ENCODE data around the gene MGLL.

The MGLL gene

DNA sequence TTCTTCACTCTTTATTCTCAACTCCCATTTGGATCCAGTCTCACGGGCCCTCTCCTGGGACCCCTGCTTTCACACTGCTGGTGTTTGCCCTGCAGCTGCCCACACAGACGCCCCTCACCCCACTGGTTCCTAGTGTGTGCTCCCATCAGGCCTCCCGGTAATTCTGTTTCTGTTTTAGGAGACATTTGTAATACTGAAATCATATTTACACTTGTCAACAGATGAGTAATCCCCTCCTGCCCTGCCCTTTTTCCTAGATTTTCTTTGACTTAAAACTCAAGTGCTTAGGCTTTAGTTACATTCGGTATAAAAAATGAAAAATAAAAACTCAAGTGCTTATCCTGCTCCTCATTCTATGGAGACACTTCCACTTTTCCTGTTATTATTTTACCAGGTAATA, 167.9 kb downstream of the MGLL start:
- DNase-seq (ENCODE audit: low spot score): no peak

DNA sequence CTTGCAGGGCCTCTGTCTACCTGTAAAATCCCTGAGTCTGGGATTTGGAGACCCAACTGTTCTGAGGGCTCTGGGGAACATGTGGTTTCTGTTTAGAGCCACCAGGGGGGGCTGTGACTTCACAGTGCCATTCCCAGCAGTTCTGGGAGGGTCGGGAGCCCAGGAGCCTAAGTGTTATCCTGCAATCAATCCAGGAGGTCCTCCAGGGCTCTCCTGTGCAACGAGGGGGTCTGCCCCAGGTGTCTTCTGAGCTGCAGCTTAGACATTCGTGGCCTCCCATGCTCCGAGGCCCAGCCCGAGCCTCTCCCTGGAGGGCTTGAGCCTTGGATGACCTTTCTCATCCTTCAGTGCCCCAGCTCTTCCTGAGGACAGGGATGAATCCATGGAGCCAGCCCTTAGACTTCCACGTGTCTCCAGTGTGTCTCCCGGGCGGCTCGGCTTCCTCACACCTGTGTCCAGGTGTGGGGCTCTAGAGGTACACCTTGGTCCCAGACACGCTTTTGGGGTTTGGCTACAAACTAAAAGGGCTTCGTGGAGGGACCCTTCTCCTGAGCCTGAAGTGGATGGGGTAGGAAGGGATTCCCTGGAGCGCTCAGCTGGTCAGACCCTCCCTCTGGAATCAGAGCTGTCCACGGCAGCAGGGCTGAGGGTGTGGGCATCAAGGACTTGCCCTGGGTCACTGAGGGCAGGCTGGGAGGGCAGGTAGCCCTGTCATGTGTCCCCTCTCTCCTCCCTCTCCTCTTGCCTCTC, 169.9 kb downstream of the MGLL start:
- DNase-seq (ENCODE audit: low spot score): peak; percentile 81

DNA sequence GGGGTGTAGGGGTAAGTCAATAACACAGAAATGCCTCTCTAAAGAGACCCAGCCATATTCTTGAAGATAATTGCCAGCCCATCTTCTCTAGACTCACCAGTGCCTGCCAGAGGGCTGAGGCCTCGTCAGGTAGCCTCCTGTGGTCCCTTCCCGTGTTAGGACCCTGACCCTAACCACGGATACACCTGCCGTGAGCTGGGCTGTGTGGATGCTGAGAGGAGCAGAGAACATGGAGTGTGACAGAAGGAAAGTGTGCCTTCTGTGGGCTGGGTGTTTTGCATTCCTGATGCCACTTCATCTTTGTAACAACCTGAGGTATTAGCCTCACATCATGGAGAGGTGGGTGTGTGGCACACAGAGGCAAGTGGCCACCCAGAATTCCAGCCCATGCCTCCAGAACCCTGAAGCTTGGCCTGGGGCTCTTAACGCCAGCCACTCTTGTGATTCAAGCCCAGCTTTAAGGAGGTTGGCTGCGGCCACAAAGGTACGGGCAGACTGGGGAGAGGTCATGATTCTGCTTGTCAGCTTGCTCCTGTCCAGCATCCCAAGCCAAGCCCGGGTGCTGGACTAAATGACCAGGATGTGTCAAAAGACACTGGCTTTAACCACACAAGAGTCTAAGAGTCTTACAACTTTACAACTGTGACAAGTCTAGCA, 170.7 kb downstream of the MGLL start:
- DNase-seq (ENCODE audit: low spot score): no peak

DNA sequence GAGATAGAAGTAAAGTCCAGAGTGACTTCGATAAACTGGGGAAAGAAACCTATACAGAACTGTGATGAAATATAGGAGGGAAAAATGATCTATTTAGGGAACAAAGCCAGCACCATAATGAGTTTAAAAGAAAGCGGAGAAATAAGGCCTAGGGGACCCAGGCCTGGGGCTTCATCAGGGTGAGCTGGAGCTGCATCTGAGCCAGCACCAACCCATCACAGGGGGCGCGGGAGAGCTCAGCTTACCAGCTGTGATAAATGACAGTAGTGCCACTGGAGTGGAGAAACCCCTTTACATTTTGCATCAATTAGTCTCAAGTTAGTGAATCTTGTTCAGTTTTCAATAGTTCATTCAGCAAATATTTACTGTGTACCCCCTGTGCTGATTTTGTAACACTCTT, 172.1 kb downstream of the MGLL start:
- no peak for DNase-seq (ENCODE audit: low spot score)

DNA sequence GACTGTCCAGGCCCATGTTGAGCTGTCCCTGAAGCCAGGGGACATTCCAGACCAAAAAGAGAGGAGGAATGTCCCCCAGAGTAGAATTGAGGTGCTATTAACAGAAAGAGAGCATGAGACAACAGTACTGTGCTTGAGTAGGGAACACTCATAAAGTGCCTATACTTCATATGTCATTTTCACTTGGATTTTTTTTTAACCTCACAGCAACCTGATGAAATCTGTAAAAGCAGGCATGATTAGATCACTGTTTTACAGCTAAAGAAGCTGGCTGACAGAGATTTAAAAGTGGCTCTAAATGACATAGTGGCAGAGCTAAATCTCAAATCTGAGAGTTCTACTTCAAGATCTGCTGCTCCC, 174.5 kb downstream of the MGLL start:
- DNase-seq (ENCODE audit: low spot score): no peak

DNA sequence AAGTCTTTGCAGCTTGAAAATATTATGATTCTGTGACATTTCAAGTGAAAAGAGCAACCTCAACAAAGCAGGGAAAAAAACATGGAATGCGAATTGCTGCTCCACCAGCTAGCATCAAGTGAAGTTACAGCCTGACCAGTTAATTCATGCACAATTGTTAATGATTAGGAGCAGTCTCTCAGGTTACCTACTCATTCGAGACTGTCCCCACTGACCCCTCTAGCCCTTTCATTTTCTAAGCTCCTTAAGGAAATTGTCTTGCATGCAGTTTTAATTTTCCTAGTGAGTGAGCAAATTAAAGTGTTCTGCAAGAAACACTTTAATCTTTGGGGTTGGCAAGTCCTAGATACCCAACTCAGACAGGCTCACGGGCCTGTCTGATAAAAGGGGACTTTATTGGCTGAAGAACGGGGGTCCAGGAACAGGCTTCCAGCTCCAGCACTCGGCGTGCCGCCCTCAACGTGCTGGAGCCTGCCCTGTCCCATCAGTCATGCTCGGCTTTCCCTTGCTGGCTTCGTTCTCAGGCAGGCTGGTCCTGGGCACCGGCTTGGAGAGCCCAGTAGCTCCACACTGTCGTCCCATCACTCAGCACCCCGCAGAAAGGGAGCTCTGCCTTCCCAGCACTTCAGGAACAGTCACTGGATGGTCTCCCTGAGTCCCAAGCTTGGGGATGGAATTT, 175.0 kb downstream of the MGLL start:
- no peak for DNase-seq (ENCODE audit: low spot score)

DNA sequence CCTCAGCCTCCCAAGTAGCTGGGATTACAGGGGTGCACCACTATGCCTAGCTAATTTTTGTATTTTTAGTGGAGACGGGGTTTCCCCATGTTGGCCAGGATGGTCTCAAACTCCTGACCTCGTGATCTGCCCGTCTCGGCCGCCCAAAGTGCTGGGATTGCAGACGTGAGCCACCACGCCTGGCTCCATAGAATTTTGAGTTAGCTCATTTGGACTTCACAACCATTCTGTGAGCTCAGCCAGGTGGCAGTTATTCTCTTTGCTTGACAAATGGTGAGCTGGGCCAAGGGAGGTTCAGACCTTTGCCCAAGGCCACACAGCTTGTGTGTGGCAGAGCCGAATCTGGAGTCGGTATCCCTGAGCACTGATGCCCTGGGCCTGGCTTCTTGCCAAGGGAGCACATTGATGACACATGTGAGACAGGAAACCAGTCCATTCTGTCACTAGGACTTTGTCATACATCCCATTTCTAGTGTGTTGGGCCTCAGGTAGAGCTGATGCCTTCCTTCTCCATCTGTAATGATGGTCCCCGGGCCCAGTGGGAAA, 175.7 kb downstream of the MGLL start:
- peak; percentile 32 for DNase-seq (ENCODE audit: low spot score)

DNA sequence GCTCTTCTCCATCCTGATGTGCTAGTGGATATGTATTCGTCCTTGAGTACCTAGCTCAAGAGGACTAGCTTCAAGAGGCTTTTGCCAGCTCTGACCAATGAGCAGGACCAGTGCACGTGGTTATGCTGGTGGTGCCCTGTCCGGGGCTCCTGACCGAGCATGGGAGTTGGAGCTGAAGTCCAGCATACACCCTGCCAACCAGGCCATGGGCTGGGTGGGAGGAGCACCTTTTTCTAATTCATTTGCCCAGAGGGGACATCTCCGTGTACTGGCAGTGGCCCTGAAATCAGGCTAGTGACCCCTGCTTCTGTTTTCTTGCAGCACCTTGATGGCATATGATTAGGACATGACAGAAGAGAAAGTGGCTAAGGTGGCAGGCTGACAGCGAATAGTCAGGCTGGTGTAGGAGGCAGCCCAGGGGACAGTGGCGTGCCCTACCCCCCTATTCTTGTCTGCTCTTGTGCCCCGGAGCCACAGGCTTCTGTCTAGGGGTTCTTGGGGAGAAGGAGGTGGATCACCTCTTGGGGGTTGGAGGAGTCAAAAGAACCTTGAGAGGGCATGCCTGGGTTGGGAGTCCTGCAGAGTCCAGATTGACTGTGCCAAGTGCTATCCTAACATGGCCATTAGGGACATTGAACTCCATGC, 176.8 kb downstream of the MGLL start:
- no peak for DNase-seq (ENCODE audit: low spot score)

DNA sequence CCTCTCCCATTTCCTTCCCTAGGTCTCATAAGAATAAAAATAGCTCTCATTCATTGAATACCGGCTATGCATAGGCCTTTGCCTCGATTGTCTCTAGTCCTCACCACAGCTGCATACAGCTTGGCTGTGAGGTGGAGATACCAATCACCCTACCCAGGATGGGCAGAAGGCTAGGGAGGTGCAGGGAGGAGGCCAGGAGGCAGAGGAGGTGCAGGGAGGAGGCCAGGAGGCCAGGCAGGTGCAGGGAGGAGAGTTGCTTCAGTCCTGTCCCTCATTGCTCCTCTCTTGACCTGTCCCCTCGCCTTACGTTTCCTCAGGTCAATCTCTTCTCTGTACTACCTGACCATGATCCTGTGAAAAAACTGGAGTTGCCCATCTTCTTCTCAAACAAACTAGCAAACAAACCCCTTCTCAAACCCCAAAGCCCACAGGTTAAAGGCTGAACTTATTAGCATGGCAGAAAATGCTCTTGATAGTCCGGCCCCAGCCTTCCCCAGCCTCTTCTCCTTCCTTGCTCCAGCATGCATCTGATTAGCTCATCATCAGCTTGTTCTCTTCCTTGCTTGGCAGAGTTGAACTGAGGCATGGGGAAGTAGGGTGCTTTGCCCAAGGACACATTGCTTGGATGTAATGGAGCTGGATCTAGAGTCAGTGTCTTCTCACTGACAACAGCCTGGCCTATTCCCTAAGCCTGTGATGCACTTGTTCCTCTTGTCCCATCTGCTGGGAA, 177.5 kb downstream of the MGLL start:
- DNase-seq (ENCODE audit: low spot score): no peak

DNA sequence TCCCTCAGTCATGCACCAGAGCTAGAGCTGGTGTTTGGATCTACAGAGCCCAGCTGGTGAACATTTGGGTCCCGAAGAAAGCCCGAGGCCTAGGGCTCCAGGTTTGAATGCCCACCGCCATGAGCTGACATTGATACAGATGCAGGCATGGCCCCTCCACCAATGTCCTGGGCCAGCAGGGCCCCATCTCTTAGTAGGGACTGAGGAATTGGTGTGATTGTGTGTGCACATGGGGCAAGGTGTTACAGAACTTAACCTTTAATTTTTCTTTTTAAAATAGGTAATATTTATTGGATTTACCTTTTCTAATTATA, 182.3 kb downstream of the MGLL start:
- no peak for DNase-seq (ENCODE audit: low spot score)

DNA sequence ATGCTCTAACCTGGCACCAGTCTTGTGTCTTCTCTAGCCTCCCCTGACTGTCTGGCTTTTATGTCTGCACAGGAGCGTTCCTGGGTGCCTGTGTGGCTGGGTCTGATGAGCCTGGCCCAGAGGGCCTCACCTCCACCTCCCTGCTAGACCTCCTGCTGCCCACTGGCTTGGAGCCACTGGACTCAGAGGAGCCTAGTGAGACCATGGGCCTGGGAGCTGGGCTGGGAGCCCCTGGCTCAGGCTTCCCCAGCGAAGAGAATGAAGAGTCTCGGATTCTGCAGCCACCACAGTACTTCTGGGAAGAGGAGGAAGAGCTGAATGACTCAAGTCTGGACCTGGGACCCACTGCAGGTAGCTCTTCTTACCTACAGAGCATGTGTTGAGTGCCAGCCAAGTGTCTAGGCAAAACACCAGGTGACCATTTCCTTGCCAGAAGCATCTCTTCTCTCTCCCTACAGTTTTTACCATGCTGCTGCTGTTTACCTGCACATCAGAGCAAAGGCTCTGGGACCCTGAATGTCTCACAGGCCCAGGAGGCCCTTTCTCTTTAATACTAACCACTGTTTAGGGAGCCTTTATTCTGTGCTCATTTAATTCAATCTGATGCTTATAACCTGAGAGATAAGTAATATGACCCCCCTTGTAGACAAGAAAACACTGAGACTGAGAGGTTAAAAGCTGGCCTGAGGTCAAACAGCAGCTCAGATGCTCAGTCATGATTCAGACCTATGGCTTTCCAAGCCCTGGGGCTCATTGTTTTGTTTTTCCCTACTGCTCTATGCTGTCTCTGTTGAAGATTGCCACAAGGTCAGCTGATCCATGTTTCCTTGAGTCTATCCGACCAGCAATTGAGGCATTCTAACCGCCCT, 182.9 kb downstream of the MGLL start:
- peak; percentile 54 for DNase-seq (ENCODE audit: low spot score)

All from cerebellar cortex (tissue), 1 donor.